HG02970 (cell line): ENCODE measurements around the gene RPL10A.
"Not testable (repeated sequence)": the region's sequence is repeated elsewhere in the genome, so short reads cannot be mapped to it uniquely, and the experiment has no call there.

Source experiments
- ATAC-seq: cut with Tn5 transposase; IDR thresholded peaks from one replicate; pipeline ENCODE4 v1.9.1; 2021; ENCODE audit warnings: mild to moderate bottlenecking, moderate library complexity, moderate number of reproducible peaks; ENCODE audit not compliant: unreplicated experiment, low FRiP score

RPL10A gene

GRCh38 chr6:35506536-35506935 lies 38.3 kb downstream of the RPL10A start:
- ATAC-seq: no peak

DNA sequence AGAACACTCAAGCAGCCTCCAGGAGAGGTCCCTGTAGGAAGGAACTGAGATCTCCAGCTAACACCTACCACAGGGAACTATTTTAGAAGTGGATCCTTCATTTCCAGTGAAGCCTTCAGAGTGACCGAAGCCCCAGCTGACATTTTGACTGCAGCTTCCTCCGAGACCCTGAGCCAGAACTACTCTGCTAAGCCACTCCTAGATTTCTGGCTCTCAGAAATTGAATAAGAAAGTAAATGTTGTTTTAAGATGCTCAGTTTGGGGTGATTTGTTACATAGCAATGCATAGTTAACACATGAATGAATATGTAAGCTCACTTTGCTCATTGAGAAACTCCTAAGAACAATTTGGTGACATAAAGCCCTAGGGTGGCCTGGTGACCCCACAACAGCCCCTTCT lies 39.0 kb downstream of the RPL10A start:
- ATAC-seq: no peak

GRCh38 chr6:35508027-35508426 lies 39.8 kb downstream of the RPL10A start:
- ATAC-seq: no peak

GRCh38 chr6:35508542-35508941 lies 40.3 kb downstream of the RPL10A start:
- ATAC-seq: no peak

DNA sequence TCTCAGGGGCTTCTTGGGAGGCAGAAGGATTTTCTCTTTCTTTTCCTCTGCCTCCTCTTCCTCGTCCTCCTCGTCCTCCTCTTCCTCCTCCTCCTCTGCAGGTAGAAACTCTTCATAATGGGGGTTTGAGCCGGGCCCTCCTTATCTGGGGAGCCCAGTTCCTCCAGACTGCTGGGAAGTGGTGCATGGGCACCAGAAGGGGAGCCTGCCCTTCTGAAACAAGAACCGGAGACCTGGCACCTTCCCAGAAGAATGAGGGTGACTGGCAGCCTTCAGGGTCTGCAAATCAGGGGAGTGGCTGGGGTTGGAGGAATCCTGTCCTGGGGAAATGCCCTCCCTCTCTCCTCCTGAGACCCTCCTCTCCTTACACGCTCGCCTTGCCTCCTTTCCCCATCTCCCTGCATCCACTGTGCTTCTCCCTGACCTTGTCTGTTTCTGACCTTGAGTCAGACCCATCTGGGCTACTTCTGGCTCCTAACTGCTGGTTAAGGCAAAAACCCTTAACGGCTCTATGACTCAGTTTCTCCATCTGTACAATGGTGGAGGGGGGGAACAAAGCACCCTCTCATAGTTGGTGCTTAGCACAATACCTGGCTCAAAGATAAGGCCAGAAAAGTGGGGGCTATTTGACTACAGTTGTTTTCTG lies 42.8 kb downstream of the RPL10A start:
- no peak for ATAC-seq

- no peak for ATAC-seq
Observed at GRCh38 chr6:35511562-35511941, 43.4 kb downstream of the RPL10A start.

GRCh38 chr6:35512006-35512405 lies 43.8 kb downstream of the RPL10A start:
- no peak for ATAC-seq

DNA sequence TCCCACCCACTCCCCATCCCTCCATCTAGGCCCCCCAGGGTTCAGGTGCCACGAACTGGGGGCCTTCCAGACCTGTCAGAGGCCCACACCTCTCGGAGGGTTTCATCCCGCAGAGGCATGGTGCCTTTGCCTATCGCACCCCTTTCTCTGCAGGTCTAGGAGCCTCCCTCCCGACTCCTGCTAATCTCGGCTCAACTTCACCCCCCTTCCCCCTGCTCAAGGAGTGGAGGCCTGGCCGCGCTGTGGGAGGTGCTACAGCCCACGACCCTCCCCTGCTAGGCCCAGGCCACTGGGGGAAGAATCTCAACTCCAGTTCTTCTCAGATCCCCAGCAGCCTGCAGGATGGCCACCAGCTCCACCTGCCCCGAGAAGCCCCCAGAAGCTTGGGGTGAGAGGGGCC lies 44.5 kb downstream of the RPL10A start, which contains the start of gene TULP1:
TSS of gene TULP1 (minus strand) at position 157 of the 400 bp plus-strand sequence. CDS start at position 119, 38 bp downstream.
- no peak for ATAC-seq

GRCh38 chr6:35514587-35514986 lies 46.4 kb downstream of the RPL10A start:
- no peak for ATAC-seq

- not testable (repeated sequence) for ATAC-seq
Observed at GRCh38 chr6:35515939-35516338, 47.7 kb downstream of the RPL10A start.

DNA sequence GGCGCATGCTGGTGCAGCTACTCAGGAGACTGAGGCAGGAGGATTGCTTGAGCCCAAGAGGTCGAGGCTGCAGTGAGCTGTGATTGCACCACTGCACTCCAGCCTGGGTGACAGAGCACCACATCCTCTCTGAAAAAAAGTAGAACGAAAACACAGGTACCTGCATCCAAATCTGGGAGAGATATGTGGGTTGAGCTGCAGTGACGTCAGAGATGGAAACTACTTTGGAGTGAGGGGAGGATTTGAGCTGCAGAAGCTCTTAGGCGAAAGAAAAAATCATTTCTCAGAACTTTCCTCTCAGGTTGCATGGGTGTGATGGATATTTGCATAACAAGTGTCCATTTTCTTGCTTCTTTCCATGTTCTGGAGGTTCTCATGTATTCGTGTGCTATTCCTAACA lies 48.5 kb downstream of the RPL10A start:
- no peak for ATAC-seq

GRCh38 chr6:35517978-35518377 lies 49.8 kb downstream of the RPL10A start:
- not testable (repeated sequence) for ATAC-seq

DNA sequence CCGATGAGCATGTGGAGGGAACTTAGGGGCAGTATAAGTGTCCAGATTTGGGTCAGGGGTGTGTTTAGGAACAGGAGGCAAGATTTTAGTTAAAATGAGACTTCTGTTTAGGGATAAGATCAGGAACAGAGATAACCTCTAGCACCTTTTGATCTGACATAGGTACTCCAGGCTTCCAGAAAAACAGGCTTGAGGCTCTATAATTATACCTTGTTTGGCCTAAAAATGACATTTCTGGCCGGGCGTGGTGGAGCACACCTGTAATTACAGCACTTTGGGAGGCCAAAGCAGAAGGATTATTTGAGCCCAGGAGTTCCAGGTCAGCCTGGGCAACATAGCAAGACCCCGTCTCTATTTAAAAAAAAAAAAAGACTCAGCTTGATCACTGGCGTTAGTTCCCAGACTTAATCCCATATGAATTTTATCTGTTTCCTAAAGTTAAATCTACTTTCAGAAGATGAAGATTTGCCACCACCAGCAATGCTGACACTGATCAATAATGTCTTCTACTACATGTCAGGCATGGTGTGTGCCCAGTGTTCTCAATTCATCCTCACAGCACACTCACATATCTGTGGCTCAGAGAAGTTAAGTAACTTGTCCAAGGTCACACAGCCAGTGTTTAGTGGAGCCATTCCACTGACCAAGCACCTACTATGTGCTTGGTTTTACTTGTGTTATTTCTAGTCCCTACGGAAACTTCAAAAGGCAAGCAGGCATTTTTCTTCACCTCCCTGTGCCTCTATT lies 50.5 kb downstream of the RPL10A start:
- ATAC-seq: no peak

DNA sequence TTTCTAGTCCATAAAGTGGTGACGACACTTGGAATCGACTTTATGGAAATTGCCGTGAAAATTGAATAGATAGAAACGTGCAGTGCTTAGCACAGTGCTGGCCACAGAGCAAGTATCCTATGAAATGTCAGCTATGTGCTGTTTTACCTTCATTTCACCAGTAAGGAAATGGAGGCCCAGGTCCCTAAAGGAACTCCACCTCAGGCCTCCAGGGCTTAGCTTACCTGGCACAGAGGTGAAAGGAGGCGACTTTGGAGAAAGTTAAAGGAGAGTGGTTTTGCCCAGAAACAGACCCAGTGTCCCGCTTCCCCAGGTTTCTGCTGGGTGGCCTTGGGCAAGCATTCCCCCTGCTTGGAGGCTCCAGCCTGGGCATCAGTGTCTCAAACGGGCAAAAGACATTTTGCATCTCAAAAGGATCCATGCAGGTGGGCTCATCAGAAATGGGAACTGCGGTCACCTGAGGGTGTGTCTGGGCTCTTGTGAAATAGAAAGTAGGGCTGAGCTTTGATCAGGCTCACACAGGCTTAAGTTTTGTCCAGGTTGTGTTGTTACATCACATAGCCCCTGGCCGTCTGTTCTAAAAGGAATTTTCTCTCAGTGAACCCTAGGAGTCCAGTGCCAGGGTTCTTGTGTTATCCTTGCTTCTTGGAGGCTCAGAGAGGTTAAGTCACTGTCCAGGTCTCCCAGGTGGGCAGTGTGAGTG lies 51.3 kb downstream of the RPL10A start:
- ATAC-seq: no peak
